Measurements from ENCODE around the gene PSTPIP2. TPM values are rescaled to one million over a fixed set of nuclear protein-coding genes. Genes with fewer than 3 reads are reported as not detected.

PSTPIP2 gene
- total and polyA plus RNA-seq, 4 donors: 4.0 to 14.7 (median 8.6) TPM

- H3K27me3 ChIP-seq (ENCODE audit: control insufficient read depth in 4 of 4, insufficient read depth in 4 of 4, low read length in 3 of 4): no peaks in the 10 kb centered on the region
- peaks cover 2 to 30% (median 14%) of the 10 kb centered on the region in 4 donors for H3K4me1 ChIP-seq (ENCODE audit: control insufficient read depth in 4 of 4, insufficient read depth in 4 of 4, low read length in 3 of 4)
- H3K36me3 ChIP-seq (ENCODE audit: control insufficient read depth in 4 of 4, insufficient read depth in 3 of 4, low read depth in 1 of 4, low read length in 3 of 4): no peaks in the 10 kb centered on the region
- no peak overlapping the region for H3K27ac ChIP-seq (ENCODE audit: low read depth in 1 of 2, low read length in 2 of 2)
- no peak for TF ChIP-seq HNF4G (IDR thresholded peaks at IDR 0.05)
- no peak for TF ChIP-seq GABPA (IDR thresholded peaks at IDR 0.05 in 1 of 2, conservative IDR thresholded peaks at IDR 0.05 in 1 of 2)
- no peak for TF ChIP-seq RXRA (IDR thresholded peaks at IDR 0.05)
- TF ChIP-seq REST (IDR thresholded peaks at IDR 0.05): no peak
- no peak for TF ChIP-seq FOXA1 (IDR thresholded peaks at IDR 0.05)
- no peak for TF ChIP-seq CTCF (IDR thresholded peaks at IDR 0.05; ENCODE audit: low read depth, low read length, missing input control)
- no peak for TF ChIP-seq ATF3 (IDR thresholded peaks at IDR 0.05)
- TF ChIP-seq SP1 (IDR thresholded peaks at IDR 0.05): no peak
- no peak for TF ChIP-seq TAF1 (conservative IDR thresholded peaks at IDR 0.05)
- TF ChIP-seq EGR1 (IDR thresholded peaks at IDR 0.05; ENCODE audit: low read depth in 2 of 2): no peak
- TF ChIP-seq RAD21 (IDR thresholded peaks at IDR 0.05): no peak
- no peak for TF ChIP-seq FOXA2 (IDR thresholded peaks at IDR 0.05)
- TF ChIP-seq NR2F2 (IDR thresholded peaks at IDR 0.05): no peak
- no peak for TF ChIP-seq MAX (IDR thresholded peaks at IDR 0.05)
- no peak for TF ChIP-seq JUND (IDR thresholded peaks at IDR 0.05)
- no peak for TF ChIP-seq HNF4A (conservative IDR thresholded peaks at IDR 0.05)
- no peak for TF ChIP-seq YY1 (IDR thresholded peaks at IDR 0.05)
- no peak overlapping the region for H3K4me3 ChIP-seq (ENCODE audit: low read depth in 1 of 3, low read length in 3 of 3)
- DNase-seq (ENCODE audit: low spot score): no peak
- WGBS: 84% methylated on average over 6 of the region's 6 CpGs
- H3K9ac ChIP-seq (ENCODE audit: low read depth in 1 of 2, low read length in 2 of 2): no peak overlapping the region
- H3K9me3 ChIP-seq (ENCODE audit: control insufficient read depth in 4 of 4, low read length in 3 of 4): no peaks in the 10 kb centered on the region
Observed at GRCh38 chr18:46054956-46055837, 16.9 kb downstream of the PSTPIP2 start.
